Astrocyte (in vitro differentiated cells and primary cell): ENCODE results near the gene CIZ1.

ENCODE experiments used
- EZH2 ChIP-seq: IDR thresholded peaks from 2 replicates; pipeline ENCODE4 v1.6.1; 2012; ENCODE audit warnings: mild to moderate bottlenecking, low read length, inconsistent platforms; ENCODE audit not compliant: insufficient read depth
- TF ChIP-seq, protein P1 (sequence below): IDR thresholded peaks from 2 replicates; pipeline ENCODE4 v1.5.1; 2011; ENCODE audit warnings: low read depth, mild to moderate bottlenecking, inconsistent platforms, low read length, moderate library complexity; ENCODE audit not compliant: insufficient read depth

GRCh38 chr9:128160603-128160987 is 30.8 kb downstream of the CIZ1 start:
- TF ChIP-seq, protein P1, sequence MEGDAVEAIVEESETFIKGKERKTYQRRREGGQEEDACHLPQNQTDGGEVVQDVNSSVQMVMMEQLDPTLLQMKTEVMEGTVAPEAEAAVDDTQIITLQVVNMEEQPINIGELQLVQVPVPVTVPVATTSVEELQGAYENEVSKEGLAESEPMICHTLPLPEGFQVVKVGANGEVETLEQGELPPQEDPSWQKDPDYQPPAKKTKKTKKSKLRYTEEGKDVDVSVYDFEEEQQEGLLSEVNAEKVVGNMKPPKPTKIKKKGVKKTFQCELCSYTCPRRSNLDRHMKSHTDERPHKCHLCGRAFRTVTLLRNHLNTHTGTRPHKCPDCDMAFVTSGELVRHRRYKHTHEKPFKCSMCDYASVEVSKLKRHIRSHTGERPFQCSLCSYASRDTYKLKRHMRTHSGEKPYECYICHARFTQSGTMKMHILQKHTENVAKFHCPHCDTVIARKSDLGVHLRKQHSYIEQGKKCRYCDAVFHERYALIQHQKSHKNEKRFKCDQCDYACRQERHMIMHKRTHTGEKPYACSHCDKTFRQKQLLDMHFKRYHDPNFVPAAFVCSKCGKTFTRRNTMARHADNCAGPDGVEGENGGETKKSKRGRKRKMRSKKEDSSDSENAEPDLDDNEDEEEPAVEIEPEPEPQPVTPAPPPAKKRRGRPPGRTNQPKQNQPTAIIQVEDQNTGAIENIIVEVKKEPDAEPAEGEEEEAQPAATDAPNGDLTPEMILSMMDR = no peak
- no peak for TF ChIP-seq EZH2
